GM04504 (cell line): Measurements from ENCODE around the gene TFAP2E.
A peak's percentile ranks its signal among the peaks of the same experiment; 100 is the strongest.

Experiments used
- DNase-seq: peaks from one replicate; pipeline ENCODE4 v3.0.0-alpha.2; 2012; ENCODE audit warnings: low read depth

TFAP2E gene

DNA sequence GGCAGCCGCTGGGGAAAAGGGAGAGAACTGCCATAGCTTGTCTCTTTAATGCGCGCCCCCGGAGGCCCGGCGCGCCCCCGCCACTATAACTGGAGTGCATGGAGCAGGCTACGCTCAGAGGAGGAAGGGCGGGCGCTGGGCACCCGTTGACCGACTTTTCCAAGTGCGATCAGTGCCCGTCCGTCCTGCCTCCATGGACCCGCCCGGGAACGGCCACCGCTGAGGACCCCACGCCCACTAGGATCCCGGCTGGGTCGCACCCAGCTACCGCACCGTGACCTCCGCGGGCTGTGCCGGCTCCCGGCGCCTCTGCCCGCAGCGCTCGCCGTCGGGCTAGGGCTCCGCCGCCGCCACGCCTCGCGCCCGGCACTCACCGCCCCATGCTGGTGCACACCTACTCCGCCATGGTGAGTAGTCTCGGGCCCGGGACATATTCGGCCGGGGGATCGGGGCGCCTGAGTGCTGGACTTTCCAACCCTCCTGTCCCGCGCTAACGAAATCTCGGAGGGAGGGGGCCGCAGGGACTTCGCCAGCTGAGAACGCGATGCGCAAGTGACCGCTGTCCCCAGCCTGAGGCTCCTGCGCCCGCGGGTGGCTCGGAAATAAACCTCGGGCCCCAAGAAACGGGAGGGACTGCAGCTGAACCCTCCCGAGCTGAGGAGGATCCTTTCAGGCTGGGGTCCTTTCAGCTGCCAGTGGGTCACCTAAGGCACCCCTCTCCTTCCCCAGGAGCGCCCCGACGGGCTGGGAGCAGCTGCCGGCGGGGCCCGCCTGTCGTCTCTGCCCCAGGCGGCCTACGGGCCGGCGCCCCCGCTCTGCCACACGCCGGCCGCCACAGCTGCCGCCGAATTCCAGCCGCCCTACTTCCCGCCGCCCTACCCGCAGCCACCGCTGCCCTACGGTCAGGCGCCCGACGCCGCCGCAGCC, at the start of gene TFAP2E:
TFAP2E (plus strand) TSS at position 117 of the 927 bp plus-strand sequence; CDS start at position 381, 264 bp downstream.
- DNase-seq: no peak

DNA sequence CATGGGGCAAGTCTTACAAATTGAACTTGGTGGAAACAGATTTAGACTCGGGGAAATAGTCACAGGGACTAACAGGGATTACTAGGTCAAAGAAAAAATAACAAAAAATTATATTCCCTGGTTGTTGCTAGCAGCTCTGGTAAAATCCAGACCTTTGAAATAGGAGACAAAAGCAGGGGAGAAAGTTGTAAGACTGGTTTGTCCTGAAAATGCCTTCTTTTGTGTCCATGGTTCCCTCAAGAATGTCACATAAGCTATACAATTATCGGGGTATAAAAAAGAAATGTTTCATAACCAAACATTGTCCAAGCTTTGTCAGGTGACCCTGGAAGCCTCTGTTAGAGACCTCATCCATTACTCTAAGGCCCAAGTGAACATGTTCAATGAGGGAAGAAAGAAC, 49.0 kb upstream of the TFAP2E start:
- DNase-seq: no peak

DNA sequence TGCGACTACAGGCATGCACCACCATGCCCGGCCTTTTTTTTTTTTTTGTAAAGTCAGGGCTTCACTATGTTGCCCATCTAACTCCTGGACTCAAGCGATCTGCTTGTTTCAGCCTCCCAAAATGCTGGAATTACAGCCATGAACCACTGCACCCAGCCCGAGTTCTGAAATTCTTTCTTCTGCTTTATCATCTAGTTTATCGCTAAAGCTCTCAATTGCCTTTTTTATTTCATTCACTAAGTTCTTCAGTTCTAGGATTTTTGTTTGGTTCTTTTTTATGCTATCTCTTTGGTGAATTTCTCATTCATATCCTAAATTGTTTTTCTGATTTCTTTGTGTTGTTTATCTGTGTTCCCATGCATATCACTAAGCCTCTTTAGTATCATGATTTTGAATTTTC, 42.9 kb upstream of the TFAP2E start:
- DNase-seq: no peak

DNA sequence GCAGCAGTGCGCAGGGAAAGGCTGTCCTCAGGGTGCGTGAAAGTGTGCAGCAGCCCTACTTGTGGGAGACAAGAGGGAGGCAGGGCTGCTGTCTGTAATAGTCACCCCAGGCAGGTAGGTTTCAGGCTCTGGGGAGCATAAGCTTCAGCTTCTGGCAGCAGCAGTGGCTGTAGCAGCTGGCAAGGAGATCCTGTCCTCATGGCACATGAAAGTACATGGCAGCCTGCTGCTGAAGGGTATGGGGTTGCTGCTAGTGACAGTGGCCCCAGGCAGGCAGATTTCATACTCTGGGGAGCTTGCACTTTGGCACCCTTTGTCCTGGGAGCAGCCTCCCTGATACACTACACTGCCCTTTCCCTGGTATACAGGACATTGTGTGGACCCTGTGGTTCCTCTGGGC, 42.2 kb upstream of the TFAP2E start:
- DNase-seq: no peak

DNA sequence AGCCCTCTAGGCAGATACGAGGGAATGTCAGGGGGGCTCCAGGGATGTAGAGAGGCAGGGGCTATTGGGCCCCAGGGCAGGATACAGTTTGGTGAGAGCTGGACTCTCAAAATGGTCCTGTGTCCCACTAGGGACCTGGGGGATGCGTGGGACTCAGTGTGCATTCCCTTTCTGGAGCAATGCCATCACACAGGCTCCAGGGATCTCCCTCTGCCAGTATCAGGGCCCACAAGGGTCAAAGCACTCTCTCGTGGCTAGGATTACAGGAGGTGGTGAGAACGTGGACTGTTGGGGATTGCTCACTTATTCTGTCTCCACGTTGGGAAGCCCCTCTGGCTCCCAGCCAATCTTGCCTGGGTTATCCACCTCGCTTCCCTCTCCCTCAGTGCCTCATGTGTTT, 41.7 kb upstream of the TFAP2E start:
- DNase-seq: no peak

DNA sequence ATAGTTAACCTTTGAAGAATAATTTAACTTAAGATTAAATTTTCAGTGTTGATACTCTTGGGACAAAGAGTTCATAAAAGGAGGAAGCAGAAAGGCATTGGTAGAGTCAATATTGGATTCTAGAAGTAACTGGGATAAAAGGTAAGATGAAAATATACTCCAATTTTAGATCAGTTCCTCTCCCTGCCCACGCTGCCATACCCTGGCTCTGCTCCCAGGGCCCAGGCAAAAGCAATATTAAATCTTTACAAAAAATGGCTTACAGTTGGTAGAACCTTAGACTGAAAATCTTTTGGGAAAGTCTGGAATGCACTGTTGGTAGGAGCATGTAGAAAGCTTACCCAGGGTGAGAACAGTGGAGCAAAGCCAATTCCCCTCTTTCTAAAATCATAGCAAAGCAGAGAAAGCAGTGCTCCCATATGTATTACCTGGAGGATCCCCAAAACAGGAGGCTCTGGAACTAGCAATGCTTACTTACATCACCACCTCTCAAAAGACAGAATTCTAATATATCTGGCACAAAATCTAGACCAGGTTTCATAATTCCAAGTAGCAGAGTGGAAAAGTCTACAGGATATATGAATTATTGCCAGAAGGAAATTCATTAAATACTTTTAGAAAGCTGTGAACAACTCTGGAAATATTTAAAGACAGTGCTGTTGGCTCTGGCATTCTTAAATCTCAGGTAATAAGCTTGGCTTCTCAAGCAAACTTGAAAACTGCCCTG, 40.5 kb upstream of the TFAP2E start:
- no peak for DNase-seq

DNA sequence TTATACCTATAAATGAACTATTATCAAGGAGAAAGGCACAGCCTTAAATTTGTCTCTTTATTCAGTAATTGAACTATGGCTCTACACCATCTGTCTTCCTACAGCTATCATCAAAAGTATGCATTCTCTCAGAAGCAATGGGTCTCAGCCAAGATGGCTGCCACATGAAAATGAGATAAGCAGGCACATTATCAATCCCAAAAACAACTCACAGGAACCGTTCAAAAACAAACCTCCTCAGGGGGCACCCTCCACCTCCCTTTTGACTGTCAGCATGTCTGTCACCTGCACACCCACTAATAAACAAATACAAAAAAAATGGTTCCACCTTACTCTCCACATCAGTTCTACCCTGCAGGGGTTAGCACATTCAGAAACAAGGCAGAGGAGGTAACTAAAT, 39.5 kb upstream of the TFAP2E start:
- no peak for DNase-seq

DNA sequence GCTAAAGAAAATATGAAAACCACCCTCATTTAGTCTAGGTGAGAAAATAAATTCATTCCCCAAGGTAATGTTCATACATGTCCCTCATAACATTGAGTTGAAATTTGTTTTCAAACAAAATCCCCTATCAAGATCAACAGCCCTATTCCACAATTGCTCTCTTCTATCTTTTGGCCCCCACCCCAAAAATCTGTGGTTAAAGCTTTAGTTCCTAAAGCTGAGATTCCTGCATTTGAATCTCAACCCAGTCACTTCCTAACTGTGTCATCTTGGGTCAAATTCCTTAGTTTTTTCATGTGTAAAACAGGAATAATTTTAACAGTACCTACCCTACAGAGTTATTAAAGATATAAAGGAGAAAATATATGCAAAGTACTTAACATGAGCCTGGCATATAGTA, 37.9 kb upstream of the TFAP2E start:
- no peak for DNase-seq

DNA sequence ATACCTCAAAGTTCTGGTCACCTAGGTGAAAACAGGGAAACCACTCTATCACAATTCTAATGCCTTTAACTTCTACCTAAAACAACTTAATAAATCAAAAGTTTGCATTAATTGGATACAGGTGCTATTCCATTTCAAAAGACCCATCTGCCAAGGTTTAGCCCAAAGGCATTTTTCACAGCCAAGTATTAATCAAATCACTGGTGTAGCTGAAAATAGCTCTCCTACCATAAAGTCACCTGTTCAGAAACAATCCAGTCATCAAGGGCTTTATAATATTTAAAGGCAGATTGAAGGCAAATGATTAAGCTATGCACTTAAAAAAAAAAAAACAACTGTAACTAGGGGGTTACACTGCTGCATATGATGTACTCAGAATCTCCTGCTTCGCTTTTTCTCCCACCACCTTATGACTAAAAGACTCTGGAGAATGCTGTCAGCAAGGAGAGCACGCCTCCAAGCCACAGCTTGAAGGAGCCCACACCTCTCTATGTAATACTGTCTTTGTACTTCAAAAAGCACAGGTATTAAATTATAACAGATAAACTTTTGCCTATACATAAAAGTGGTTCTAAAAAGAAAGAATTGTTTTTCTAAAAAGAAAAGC, 36.5 kb upstream of the TFAP2E start:
- no peak for DNase-seq

DNA sequence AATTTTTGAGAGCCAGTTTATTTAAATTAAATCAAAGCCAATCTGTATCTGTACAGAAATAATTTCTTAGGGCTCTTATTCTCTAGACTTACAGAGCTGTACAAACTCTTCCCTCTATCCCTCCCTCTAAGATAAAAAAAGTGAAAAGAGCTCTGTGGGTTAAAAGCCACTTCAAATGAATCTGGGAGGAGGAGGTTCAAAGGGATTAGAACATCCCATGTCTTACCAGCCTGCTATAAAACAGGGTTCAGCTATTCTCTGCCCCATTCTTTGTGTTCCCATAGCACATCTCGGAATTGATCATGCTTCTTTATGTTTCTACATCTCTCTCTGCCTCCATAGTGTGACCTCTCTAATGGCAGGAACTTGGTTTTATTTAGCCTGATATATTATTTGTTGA, 35.3 kb upstream of the TFAP2E start:
- no peak for DNase-seq

DNA sequence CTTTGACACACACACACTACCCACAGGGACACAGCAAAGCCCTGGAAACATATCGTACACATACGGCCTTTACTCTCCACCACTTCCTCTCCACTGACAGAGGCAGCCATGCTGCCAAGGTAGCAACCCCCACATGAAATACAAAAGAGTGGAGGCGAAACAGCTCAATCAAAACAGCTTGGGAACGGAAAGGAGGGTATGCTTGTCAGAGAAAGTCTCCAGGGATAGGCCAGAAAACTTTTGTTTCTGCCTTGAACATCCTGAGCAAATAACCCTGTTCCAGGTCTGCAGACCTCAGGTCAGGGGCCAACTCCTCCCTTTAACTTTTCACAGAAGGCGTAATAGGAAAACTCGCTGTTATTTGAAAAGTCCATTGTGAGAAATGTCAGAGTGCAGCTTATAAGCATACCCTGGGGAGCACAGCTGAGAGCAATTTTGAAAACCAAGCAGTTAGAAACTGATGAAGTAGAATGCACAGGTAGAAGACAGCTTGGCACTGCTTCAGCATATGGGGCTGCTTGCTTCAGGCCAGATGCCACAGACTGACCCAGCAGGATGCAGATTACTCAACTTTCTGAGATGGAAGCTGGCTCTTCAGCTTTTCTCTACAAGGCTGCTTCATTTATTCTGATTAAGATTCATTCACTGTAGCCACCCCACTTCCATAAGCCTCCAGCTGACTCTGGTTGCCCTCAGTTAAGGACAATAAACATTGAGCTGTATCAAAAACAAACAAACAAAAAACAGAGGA, 33.9 kb upstream of the TFAP2E start:
- no peak for DNase-seq

DNA sequence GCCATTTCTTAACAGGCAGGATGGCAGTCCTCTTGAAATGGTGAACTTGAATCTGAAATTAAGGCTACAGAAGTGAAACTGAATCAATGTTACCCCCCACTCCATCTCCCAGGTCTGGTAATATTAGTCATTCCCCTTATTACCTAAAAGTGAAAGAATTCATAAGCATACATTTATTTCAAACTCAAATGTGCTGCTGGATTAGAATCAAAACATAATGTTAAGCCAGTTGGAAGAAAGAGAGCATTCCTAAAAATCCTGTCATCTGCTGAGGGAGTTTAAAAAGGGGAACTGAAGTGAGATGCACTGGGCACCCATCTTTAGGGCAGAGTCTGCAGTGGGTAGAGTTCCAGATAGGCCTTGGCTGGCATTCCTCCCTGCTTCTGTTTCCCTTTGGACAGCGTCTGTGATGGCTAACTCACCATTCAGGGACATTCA, 33.3 kb upstream of the TFAP2E start:
- DNase-seq: no peak

DNA sequence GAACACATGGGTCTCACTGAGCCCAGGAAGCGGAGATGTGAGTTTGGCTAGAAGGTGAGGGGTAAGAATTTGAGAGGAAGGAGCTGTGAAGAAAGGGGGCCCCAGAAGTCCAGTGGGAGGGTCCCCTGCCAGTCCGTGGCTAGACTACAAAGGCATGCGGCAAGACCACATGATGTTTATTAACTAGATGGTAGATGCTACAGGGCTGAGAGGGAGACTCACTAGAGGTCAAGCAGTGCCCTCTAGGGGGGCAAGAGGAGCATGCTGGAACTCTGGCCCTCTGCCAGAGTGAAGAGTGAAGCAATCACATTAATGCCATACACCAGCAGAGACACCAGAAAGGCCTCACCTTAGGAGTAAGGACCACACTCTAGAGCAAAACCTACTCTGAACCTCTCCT, 28.1 kb upstream of the TFAP2E start:
- DNase-seq: no peak

DNA sequence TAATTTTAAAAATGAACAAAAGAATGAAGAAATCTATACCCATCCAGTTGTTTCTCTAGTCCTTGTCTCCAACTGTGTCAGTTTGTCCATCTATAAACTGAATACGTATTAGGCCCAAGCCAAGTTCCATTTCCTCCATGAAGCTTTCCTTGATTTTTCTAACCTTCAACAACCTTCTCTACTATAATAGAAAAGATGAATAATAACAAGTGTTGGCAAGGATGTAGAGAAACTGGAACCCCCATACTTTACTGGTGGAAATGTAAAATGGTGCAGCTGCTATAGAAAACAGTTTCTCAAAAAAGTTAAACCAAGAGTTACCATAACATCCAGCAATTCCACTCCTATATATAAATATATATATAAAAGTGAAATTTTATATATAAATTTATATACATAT, 26.5 kb upstream of the TFAP2E start:
- DNase-seq: no peak

DNA sequence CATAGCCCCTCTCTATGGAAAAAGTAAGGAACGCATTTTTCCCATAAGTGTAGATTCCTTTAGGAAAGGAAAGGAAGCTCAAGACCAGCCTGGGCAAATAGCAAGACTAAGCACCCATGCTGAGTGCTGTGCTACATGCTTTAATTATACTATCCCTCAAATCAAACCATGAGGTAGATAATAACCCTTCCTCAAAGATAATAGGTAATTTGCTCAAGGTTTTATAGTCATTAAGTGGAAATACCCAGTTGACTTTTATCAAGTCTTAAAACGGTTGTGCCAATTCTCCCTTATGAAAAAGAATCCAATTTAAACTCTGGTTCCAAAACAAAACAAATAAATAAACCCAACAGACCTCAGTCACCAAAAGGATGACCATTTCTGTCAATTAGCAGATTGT, 19.3 kb upstream of the TFAP2E start:
- DNase-seq: no peak

DNA sequence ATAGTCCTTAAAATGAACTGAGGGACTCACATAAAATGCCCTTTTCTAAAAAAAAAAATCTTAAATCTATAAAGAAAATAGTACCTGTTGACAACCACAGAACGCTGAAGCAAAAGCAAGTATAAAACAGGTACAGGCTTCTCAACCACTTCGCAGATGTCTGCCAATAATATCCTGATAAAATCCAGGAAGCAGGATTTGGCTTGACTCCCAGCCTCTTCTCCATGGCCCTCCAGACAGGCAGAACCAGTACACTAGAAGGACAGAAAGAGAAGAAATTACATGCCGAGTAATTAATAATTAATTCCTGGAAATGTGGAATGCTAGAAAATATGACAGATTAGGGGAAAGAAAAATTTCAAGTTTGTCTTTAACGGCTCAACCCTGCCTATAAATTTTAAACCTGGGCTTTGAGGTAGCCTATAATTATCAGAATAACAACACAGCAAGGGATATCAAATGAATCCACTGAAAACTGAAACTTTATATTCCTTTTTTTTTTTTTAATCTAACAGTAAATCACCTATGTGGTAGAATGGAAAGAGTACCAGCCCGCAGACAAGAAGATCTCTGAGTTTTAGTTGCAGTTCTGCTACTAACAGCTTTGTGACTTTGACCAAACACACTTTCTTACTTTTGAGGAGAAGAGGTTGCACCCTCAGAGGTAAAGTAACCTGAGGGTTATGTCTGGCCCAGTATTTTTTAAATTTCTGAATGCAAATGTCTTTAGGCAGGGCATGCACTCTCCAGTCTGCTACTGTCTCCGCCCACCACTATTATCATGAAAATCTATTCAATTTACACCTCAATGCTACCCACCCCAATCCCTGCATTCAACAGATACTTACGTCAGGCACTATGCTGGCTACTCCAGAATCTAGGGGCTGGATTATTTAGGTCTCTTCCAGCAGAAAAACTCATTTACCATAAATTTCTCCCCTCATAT, 18.6 kb upstream of the TFAP2E start:
- DNase-seq: no peak

DNA sequence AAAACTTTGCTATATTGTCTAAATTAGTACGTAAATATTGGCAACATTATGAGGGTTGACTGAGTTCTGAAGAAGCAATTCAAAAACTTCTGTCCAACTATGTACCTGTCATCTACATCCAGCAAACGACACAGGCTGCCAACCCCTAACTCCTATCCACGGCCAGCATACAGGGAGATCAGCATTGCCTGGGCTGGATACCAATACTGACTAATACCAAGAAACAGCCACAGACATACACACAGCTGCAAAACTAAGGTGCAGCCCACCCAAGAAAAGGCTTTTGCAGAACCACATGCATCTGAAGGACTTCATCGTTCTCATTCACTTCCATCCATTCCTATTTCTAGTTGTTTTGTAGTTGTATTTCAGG, 17.9 kb upstream of the TFAP2E start:
- no peak for DNase-seq

DNA sequence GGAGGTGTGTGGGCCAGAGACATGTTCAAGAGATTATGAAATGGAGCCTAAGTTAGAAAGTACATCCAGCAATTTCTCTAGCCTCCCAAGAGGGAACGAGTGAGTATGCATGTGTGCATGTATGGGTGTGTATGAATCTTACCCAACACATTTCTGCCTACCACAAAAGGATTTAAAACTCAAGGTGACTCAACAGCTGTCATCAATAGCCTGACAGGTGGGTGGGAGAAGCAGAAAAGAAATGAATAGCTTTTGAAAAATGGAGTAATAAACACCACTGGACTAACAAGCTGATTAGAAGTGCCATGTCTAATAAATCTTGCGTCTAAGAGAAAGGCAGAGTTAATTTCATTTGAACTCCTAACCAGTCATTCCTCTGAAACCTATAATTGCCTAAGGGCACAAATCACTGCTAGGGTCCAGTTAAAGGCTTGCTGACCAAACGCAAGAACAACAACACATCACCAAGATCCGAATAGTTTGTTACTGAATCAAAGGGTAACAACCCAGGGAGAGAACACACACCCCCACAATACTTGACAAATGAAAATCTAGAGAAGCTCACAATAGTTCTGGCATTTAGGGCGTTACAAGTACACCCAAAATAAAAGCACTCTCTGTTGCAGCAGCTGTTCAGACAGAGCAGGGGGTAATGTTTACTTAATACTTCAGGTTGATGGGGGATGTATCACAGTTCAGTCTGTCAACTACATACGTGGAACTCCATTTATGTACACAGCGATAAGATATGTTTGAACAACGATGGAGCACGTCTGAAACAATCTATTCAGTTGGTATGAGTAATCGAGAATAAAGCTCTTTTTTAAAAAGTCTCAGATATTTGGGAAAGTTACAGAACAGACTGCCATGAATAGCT, 17.3 kb upstream of the TFAP2E start:
- DNase-seq: peak; percentile 30

DNA sequence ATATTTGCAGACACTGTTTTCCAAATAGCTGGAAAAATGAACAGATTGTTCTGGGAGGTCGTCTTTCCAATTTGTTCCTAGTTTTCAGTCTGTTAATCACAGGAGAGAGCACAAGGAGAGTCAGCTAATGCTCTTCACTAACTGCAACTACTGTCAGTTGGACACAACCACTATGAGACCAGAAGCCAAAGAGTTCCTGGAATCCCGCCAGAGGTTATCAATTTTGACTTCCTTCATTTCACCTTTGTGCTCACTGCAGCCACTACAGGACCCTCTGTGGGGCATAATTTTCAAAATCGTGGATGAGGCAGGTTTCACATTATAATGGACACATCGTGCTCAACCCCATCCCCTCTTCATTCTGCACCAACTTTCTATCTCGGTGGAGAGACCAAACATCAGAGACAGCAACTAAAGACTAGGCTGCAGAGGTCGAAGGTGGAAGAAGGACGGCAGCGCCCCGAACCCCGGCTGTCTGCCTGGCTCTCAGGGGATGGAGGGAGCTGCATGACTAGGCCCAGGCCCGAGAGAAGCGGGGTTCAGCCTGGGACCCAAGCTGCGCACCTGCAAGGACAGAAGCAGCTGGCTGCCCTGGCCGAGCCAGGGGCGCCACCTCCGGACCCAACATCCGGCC, 16.5 kb upstream of the TFAP2E start:
- DNase-seq: no peak
